Measurements from ENCODE around the gene PTPRD. TPM values are rescaled to one million over a fixed set of nuclear protein-coding genes. Genes with fewer than 3 reads are reported as not detected.

The PTPRD gene
- total and polyA plus RNA-seq, 10 donors: 0.08 to 11.7 (median 2.9) TPM

- DNase-seq: no peak
- H3K27me3 ChIP-seq (replicated peaks in 1 of 7): no peaks in the 10 kb centered on the region
- H3K9me3 ChIP-seq: no peaks in the 10 kb centered on the region
- WGBS, 5 donors: 58 to 83% (median 74%) methylated on average over 2 of the region's 2 CpGs
- H3K36me3 ChIP-seq: no peaks in the 10 kb centered on the region
- H3K4me3 ChIP-seq: no peak overlapping the region
- no peaks in the 10 kb centered on the region for H3K4me1 ChIP-seq
- TF ChIP-seq POLR2A (IDR thresholded peaks at IDR 0.05) (no peak), POLR2AphosphoS5 (IDR thresholded peaks at IDR 0.05) (no peak), CTCF (IDR thresholded peaks at IDR 0.05 in 8 of 11, conservative IDR thresholded peaks at IDR 0.05 in 3 of 11) (no peak)
- H3K27ac ChIP-seq: no peak overlapping the region
- intact Hi-C loops (cut with DNase I; ENCODE audit: low total_unique reads): no loop called here
Observed at GRCh38 chr9:8879284-8879683, 1733.5 kb downstream of the PTPRD start.

- H3K36me3 ChIP-seq: no peaks in the 10 kb centered on the region
- no peak overlapping the region for H3K4me3 ChIP-seq
- no peak overlapping the region for H3K27ac ChIP-seq
- H3K27me3 ChIP-seq (replicated peaks in 1 of 7): no peaks in the 10 kb centered on the region
- intact Hi-C loops (cut with DNase I; ENCODE audit: low total_unique reads): no loop called here
- TF ChIP-seq CTCF (IDR thresholded peaks at IDR 0.05 in 8 of 11, conservative IDR thresholded peaks at IDR 0.05 in 3 of 11): no peak
- TF ChIP-seq POLR2AphosphoS5 (IDR thresholded peaks at IDR 0.05): no peak
- no peak for TF ChIP-seq POLR2A (IDR thresholded peaks at IDR 0.05)
- 64 to 78% (median 66%) methylated on average over 3 of the region's 3 CpGs for WGBS, 5 donors
- no peaks in the 10 kb centered on the region for H3K4me1 ChIP-seq
- no peak for DNase-seq
- no peaks in the 10 kb centered on the region for H3K9me3 ChIP-seq
Observed at GRCh38 chr9:8877753-8878494, 1734.9 kb downstream of the PTPRD start.

GRCh38 chr9:8876303-8876702, 1736.5 kb downstream of the PTPRD start:
- no peak for DNase-seq
- H3K27ac ChIP-seq: no peak overlapping the region
- 86 to 89% (median 89%) methylated on average over 2 of the region's 2 CpGs for WGBS, 5 donors
- no peak overlapping the region for H3K4me3 ChIP-seq
- no peaks in the 10 kb centered on the region for H3K4me1 ChIP-seq
- TF ChIP-seq CTCF (IDR thresholded peaks at IDR 0.05 in 8 of 11, conservative IDR thresholded peaks at IDR 0.05 in 3 of 11) (no peak), POLR2A (IDR thresholded peaks at IDR 0.05) (no peak), POLR2AphosphoS5 (IDR thresholded peaks at IDR 0.05) (no peak)
- H3K9me3 ChIP-seq: no peaks in the 10 kb centered on the region
- H3K36me3 ChIP-seq: no peaks in the 10 kb centered on the region
- no peaks in the 10 kb centered on the region for H3K27me3 ChIP-seq (replicated peaks in 1 of 7)
- intact Hi-C loops (cut with DNase I; ENCODE audit: low total_unique reads): no loop called here

GRCh38 chr9:8874482-8874881, 1738.3 kb downstream of the PTPRD start:
- Histone ChIP-seq H3K4me1 (no peaks in the 10 kb centered on the region), H3K4me3 (no peak overlapping the region), H3K9me3 (no peaks in the 10 kb centered on the region), H3K36me3 (no peaks in the 10 kb centered on the region), H3K27ac (no peak overlapping the region), H3K27me3 (replicated peaks in 1 of 7) (no peaks in the 10 kb centered on the region)
- no peak for DNase-seq
- TF ChIP-seq CTCF (IDR thresholded peaks at IDR 0.05 in 8 of 11, conservative IDR thresholded peaks at IDR 0.05 in 3 of 11): no peak
- no peak for TF ChIP-seq POLR2A (IDR thresholded peaks at IDR 0.05)
- no peak for TF ChIP-seq POLR2AphosphoS5 (IDR thresholded peaks at IDR 0.05)
- WGBS, 5 donors: 80 to 89% (median 84%) methylated on average over 1 of the region's 1 CpG
- intact Hi-C loops (cut with DNase I; ENCODE audit: low total_unique reads): no loop called here
